ENCODE results near the gene NHERF2.

NHERF2 gene

DNA sequence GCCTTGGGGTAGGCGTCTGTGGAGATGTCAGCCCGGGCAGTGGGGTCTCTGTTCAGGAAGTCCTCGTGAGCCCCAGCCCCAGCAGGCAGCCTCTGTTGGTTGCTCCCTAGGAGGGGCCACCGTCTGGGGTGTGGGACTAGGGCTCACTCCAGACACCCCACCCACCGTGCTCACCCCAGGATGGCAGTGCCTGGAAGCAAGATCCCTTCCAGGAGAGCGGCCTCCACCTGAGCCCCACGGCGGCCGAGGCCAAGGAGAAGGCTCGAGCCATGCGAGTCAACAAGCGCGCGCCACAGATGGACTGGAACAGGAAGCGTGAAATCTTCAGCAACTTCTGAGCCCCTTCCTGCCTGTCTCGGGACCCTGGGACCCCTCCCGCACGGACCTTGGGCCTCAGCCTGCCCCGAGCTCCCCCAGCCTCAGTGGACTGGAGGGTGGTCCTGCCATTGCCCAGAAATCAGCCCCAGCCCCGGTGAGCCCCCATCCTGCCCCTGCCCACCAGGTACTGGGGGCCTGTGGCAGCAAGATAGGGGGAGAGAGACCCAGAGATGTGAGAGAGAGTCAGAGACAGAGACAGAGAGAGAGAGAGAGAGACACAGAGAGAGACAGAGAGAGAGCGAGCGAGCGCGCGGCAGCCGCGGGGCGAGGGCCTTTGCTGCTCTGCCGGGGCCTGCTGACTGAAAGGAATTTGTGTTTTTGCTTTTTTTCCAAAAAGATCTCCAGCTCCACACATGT, 11.1 kb downstream of the NHERF2 start:
- H2AFZ ChIP-seq (ENCODE audit: low read depth, low read length): no peak overlapping the region
- no peak overlapping the region for H3K27ac ChIP-seq (ENCODE audit: low read length, poor library complexity, severe bottlenecking)
- no peak overlapping the region for H3K4me2 ChIP-seq (ENCODE audit: low read length, poor library complexity, severe bottlenecking)
- H2BK15ac ChIP-seq (ENCODE audit: low read depth, poor library complexity, severe bottlenecking): no peak overlapping the region
- peaks cover 91% of the 10 kb centered on the region for H3K4me1 ChIP-seq (ENCODE audit: control insufficient read depth, insufficient read depth, low read depth, low read length)
- peaks cover 0 to 47% of the 10 kb centered on the region in 2 experiments for H3K36me3 ChIP-seq (ENCODE audit: control insufficient read depth in 1 of 2, insufficient read depth in 2 of 2, low read depth in 1 of 2, low read length in 2 of 2)
- no peaks in the 10 kb centered on the region for H3K9me3 ChIP-seq (ENCODE audit: control insufficient read depth, low read length)
- no peak for DNase-seq
- H3K27me3 ChIP-seq (ENCODE audit: control insufficient read depth in 1 of 2, insufficient read depth in 1 of 2, low read length in 2 of 2): no peaks in the 10 kb centered on the region
- peak overlapping the region; percentile 4 for H2AK5ac ChIP-seq (ENCODE audit: low read length, severe bottlenecking)
- peak overlapping the region; percentile 83 for H4K91ac ChIP-seq (ENCODE audit: low read length)
- peak overlapping the region; percentile 51 to 63 for H3K4ac ChIP-seq (ENCODE audit: low read depth in 1 of 2, low read length in 2 of 2)
- no peak overlapping the region for H3K23ac ChIP-seq (ENCODE audit: low read length in 2 of 2)
- H3K14ac ChIP-seq (ENCODE audit: low read length in 2 of 2): peak overlapping the region in 1 of 2 experiments; percentile 62
- no peak overlapping the region for H3K4me3 ChIP-seq (ENCODE audit: insufficient read depth in 1 of 2, low read depth in 1 of 2, low read length in 2 of 2)
- H2BK5ac ChIP-seq (ENCODE audit: low read depth, low read length, poor library complexity, severe bottlenecking): no peak overlapping the region
- peak overlapping the region; percentile 87 for H2BK120ac ChIP-seq (ENCODE audit: low read depth, low read length)
- H3K9ac ChIP-seq (ENCODE audit: low read length): no peak overlapping the region
- H3K79me1 ChIP-seq (replicated peaks; ENCODE audit: low read length, poor library complexity, severe bottlenecking): peaks cover 10% of the 10 kb centered on the region
- WGBS: 82% methylated on average over 23 of the region's 29 CpGs
- peak overlapping the region; percentile 34 to 86 for H2BK12ac ChIP-seq (ENCODE audit: low read length in 2 of 2)
- peak overlapping the region; percentile 78 for H4K8ac ChIP-seq (ENCODE audit: low read length)
- H3K18ac ChIP-seq (ENCODE audit: low read depth in 1 of 2, low read length in 2 of 2): peak overlapping the region; percentile 58 to 64

GRCh38 chr16:2038382-2039231, 11.9 kb downstream of the NHERF2 start:
- peaks cover 91% of the 10 kb centered on the region for H3K4me1 ChIP-seq (ENCODE audit: control insufficient read depth, insufficient read depth, low read depth, low read length)

DNA sequence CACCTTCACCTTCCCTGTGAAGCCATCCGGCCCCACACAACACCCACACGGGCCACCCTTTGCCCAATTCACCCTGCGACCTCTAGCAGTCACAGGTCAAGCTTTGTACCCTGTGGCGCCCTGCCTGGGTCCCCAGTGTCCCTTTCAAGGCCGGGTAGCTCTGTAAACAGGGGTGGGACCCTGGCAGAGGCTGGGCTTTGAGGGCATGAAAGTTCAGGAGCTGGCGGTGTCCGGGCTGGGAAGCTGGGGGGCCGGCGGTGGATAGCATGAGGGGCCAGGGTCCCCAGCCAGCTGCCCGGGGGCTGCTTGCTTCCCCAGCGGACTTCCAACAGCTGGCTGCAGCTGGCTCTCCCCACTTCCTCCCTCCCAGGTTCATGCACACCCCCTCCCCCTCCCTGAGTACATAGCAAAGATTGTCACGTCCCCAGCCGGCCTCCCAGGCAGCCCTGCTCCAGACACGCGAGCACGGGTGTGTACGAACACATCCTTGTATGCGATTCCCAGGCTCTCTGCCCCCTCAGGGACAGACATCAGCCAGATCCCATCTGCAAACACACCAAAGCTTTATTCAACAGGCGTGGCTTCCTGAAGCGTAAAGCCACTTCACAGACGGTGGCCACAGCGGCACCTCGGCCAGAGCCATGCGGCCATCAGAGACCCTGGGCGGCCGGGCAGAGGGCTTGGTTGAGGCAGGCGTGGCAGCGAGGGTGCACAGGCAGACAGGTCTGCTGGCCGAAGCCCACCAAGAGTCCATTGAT, 12.8 kb downstream of the NHERF2 start:
- H3K18ac ChIP-seq (ENCODE audit: low read depth in 1 of 2, low read length in 2 of 2): peak overlapping the region; percentile 50 to 97
- H3K4me3 ChIP-seq (ENCODE audit: insufficient read depth in 1 of 2, low read depth in 1 of 2, low read length in 2 of 2): no peak overlapping the region
- H3K36me3 ChIP-seq (ENCODE audit: control insufficient read depth in 1 of 2, insufficient read depth in 2 of 2, low read depth in 1 of 2, low read length in 2 of 2): peaks cover 0 to 62% of the 10 kb centered on the region in 2 experiments
- no peaks in the 10 kb centered on the region for H3K9me3 ChIP-seq (ENCODE audit: control insufficient read depth, low read length)
- H2BK15ac ChIP-seq (ENCODE audit: low read depth, poor library complexity, severe bottlenecking): peak overlapping the region; percentile 55
- peak overlapping the region; percentile 94 to 95 for H2BK12ac ChIP-seq (ENCODE audit: low read length in 2 of 2)
- no peak overlapping the region for H3K4me2 ChIP-seq (ENCODE audit: low read length, poor library complexity, severe bottlenecking)
- peak overlapping the region; percentile 24 for H2AK5ac ChIP-seq (ENCODE audit: low read length, severe bottlenecking)
- WGBS: 37% methylated on average over 28 of the region's 29 CpGs
- H3K4me1 ChIP-seq (ENCODE audit: control insufficient read depth, insufficient read depth, low read depth, low read length): peaks cover 91% of the 10 kb centered on the region
- no peak overlapping the region for H2AFZ ChIP-seq (ENCODE audit: low read depth, low read length)
- peaks cover 10% of the 10 kb centered on the region for H3K79me1 ChIP-seq (replicated peaks; ENCODE audit: low read length, poor library complexity, severe bottlenecking)
- peak overlapping the region; percentile 95 for H4K8ac ChIP-seq (ENCODE audit: low read length)
- no peak overlapping the region for H3K23ac ChIP-seq (ENCODE audit: low read length in 2 of 2)
- peak overlapping the region; percentile 25 for H3K27ac ChIP-seq (ENCODE audit: low read length, poor library complexity, severe bottlenecking)
- peak overlapping the region; percentile 95 for H4K91ac ChIP-seq (ENCODE audit: low read length)
- peak overlapping the region; percentile 47 for H2BK5ac ChIP-seq (ENCODE audit: low read depth, low read length, poor library complexity, severe bottlenecking)
- H3K14ac ChIP-seq (ENCODE audit: low read length in 2 of 2): peak overlapping the region in 1 of 2 experiments; percentile 22
- peak overlapping the region; percentile 87 for H2BK120ac ChIP-seq (ENCODE audit: low read depth, low read length)
- DNase-seq: peak; percentile 97
- peak overlapping the region; percentile 21 for H3K9ac ChIP-seq (ENCODE audit: low read length)
- peak overlapping the region; percentile 77 to 83 for H3K4ac ChIP-seq (ENCODE audit: low read depth in 1 of 2, low read length in 2 of 2)
- H3K27me3 ChIP-seq (ENCODE audit: control insufficient read depth in 1 of 2, insufficient read depth in 1 of 2, low read length in 2 of 2): no peaks in the 10 kb centered on the region

More at GRCh38 chr16:2038382-2039231, 11.9 kb downstream of the NHERF2 start:
- Histone ChIP-seq H2BK120ac (ENCODE audit: low read depth, low read length) (peak overlapping the region; percentile 37), H2BK15ac (ENCODE audit: low read depth, poor library complexity, severe bottlenecking) (peak overlapping the region; percentile 98), H3K23ac (ENCODE audit: low read length in 2 of 2) (no peak overlapping the region), H3K9me3 (ENCODE audit: control insufficient read depth, low read length) (no peaks in the 10 kb centered on the region), H3K4me3 (ENCODE audit: insufficient read depth in 1 of 2, low read depth in 1 of 2, low read length in 2 of 2) (no peak overlapping the region), H2AK5ac (ENCODE audit: low read length, severe bottlenecking) (peak overlapping the region; percentile 19), H3K36me3 (ENCODE audit: control insufficient read depth in 1 of 2, insufficient read depth in 2 of 2, low read depth in 1 of 2, low read length in 2 of 2) (peaks cover 0 to 54% of the 10 kb centered on the region in 2 experiments), H3K4ac (ENCODE audit: low read depth in 1 of 2, low read length in 2 of 2) (peak overlapping the region; percentile 69 to 77), H3K27me3 (ENCODE audit: control insufficient read depth in 1 of 2, insufficient read depth in 1 of 2, low read length in 2 of 2) (no peaks in the 10 kb centered on the region), H3K4me2 (ENCODE audit: low read length, poor library complexity, severe bottlenecking) (no peak overlapping the region), H2AFZ (ENCODE audit: low read depth, low read length) (no peak overlapping the region), H2BK5ac (ENCODE audit: low read depth, low read length, poor library complexity, severe bottlenecking) (peak overlapping the region; percentile 8), H3K9ac (ENCODE audit: low read length) (peak overlapping the region; percentile 21), H3K79me1 (replicated peaks; ENCODE audit: low read length, poor library complexity, severe bottlenecking) (peaks cover 10% of the 10 kb centered on the region), H2BK12ac (ENCODE audit: low read length in 2 of 2) (peak overlapping the region; percentile 41 to 94), H4K91ac (ENCODE audit: low read length) (peak overlapping the region; percentile 58), H3K14ac (ENCODE audit: low read length in 2 of 2) (no peak overlapping the region), H4K8ac (ENCODE audit: low read length) (peak overlapping the region; percentile 71), H3K27ac (ENCODE audit: low read length, poor library complexity, severe bottlenecking) (no peak overlapping the region), H3K18ac (ENCODE audit: low read depth in 1 of 2, low read length in 2 of 2) (peak overlapping the region; percentile 21 to 97)
- DNase-seq: no peak
- WGBS: 71% methylated on average over 35 of the region's 41 CpGs
